H9 (cell line): Measurements from ENCODE around the gene DPYD. TPM values are rescaled to one million over a fixed set of nuclear protein-coding genes. Genes with fewer than 3 reads are reported as not detected.

Experiments used
- DNase-seq: peaks from one replicate; pipeline ENCODE4 v3.0.0-alpha.2; 2017
- H2AFZ ChIP-seq: one replicate; pipeline ENCODE4 v1.6.1; 2013; ENCODE audit warnings: mild to moderate bottlenecking, low read length, control low read depth, moderate library complexity
- H2AK5ac ChIP-seq: 2 replicates; pipeline ENCODE4 v1.6.1; 2013; ENCODE audit warnings: low read length, control low read depth, mixed read lengths; ENCODE audit not compliant: insufficient read length
- H2BK120ac ChIP-seq: one replicate; pipeline ENCODE4 v1.6.1; 2013; ENCODE audit warnings: low read depth, mild to moderate bottlenecking, low read length, control low read depth, inconsistent platforms; ENCODE audit not compliant: poor library complexity, severe bottlenecking
- H2BK12ac ChIP-seq: 2 replicates; pipeline ENCODE4 v1.6.1; 2013; ENCODE audit warnings: low read length, control low read depth, mixed read lengths, low read depth; ENCODE audit not compliant: insufficient read length
- H2BK15ac ChIP-seq: 2 replicates; pipeline ENCODE4 v1.6.1; 2013; ENCODE audit warnings: low read depth, low read length, control low read depth
- H2BK20ac ChIP-seq: one replicate; pipeline ENCODE4 v1.6.1; 2013; ENCODE audit warnings: low read depth, mild to moderate bottlenecking, low read length, control low read depth, inconsistent platforms; ENCODE audit not compliant: poor library complexity, severe bottlenecking
- H2BK5ac ChIP-seq: 2 replicates; pipeline ENCODE4 v1.6.1; 2013; ENCODE audit warnings: low read length, control low read depth, mixed read lengths; ENCODE audit not compliant: insufficient read length
- H3K14ac ChIP-seq: 2 replicates; pipeline ENCODE4 v1.6.1; 2013; ENCODE audit warnings: low read length, control low read depth; ENCODE audit not compliant: insufficient read depth
- H3K18ac ChIP-seq: 2 replicates; pipeline ENCODE4 v1.6.1; 2013; ENCODE audit warnings: low read depth, mild to moderate bottlenecking, mixed read lengths, low read length, control low read depth; ENCODE audit not compliant: insufficient read length
- H3K23ac ChIP-seq: 2 replicates; pipeline ENCODE4 v1.6.1; 2013; ENCODE audit warnings: low read length, control low read depth, mixed read lengths, low read depth; ENCODE audit not compliant: insufficient read length
- H3K23me2 ChIP-seq: 2 replicates; pipeline ENCODE4 v1.6.1; 2013; ENCODE audit warnings: low read depth, mild to moderate bottlenecking, mixed read lengths, low read length, control low read depth; ENCODE audit not compliant: insufficient read length, poor library complexity, severe bottlenecking
- H3K27ac ChIP-seq: 2 replicates; pipeline ENCODE4 v1.5.1; 2013; ENCODE audit warnings: low read length, control low read depth, mixed read lengths, low read depth; ENCODE audit not compliant: insufficient read length
- H3K27me3 ChIP-seq: 2 replicates; pipeline ENCODE4 v1.6.1; 2013; ENCODE audit warnings: low read length, control low read depth, inconsistent platforms; ENCODE audit not compliant: insufficient read depth
- H3K4ac ChIP-seq: 2 replicates; pipeline ENCODE4 v1.6.1; 2013; ENCODE audit warnings: low read depth, mild to moderate bottlenecking, control low read depth, inconsistent platforms, low read length, moderate library complexity
- H3K4me1 ChIP-seq: 2 replicates; pipeline ENCODE4 v1.6.1; 2013; ENCODE audit warnings: low read length, control low read depth, inconsistent platforms; ENCODE audit not compliant: insufficient read depth
- H3K4me2 ChIP-seq: 2 replicates; pipeline ENCODE4 v1.6.1; 2013; ENCODE audit warnings: low read length, control low read depth, mixed read lengths; ENCODE audit not compliant: insufficient read length, insufficient read depth
- H3K56ac ChIP-seq: 2 replicates; pipeline ENCODE4 v1.6.1; 2013; ENCODE audit warnings: low read depth, mild to moderate bottlenecking, mixed read lengths, low read length, control low read depth; ENCODE audit not compliant: insufficient read length
- H3K79me1 ChIP-seq: 2 replicates; pipeline ENCODE4 v1.6.1; 2013; ENCODE audit warnings: low read depth, mild to moderate bottlenecking, moderate library complexity, low read length, control low read depth, inconsistent platforms; ENCODE audit not compliant: insufficient read depth, poor library complexity, severe bottlenecking
- H3K79me2 ChIP-seq: 2 replicates; pipeline ENCODE4 v1.6.1; 2013; ENCODE audit warnings: low read length, control low read depth, inconsistent platforms; ENCODE audit not compliant: insufficient read depth
- H3K9ac ChIP-seq: 2 replicates; pipeline ENCODE4 v1.6.1; 2013; ENCODE audit warnings: low read length, control low read depth, mixed read lengths; ENCODE audit not compliant: insufficient read length; ENCODE audit errors: extremely low read depth
- H3K9me3 ChIP-seq: one replicate; pipeline ENCODE4 v1.6.1; 2013; ENCODE audit warnings: low read depth, low read length, inconsistent platforms; ENCODE audit not compliant: control insufficient read depth
- H3T11ph ChIP-seq: one replicate; pipeline ENCODE4 v1.6.1; 2013; ENCODE audit warnings: mild to moderate bottlenecking, low read length, control low read depth, inconsistent platforms
- H4K20me1 ChIP-seq: one replicate; pipeline ENCODE4 v1.6.1; 2013; ENCODE audit not compliant: control insufficient read depth, insufficient read length, insufficient read depth
- H4K5ac ChIP-seq: 2 replicates; pipeline ENCODE4 v1.6.1; 2013; ENCODE audit warnings: low read depth, mild to moderate bottlenecking, mixed read lengths, low read length, control low read depth; ENCODE audit not compliant: insufficient read length
- H4K8ac ChIP-seq: replicated peaks from 2 replicates; pipeline ENCODE4 v1.6.1; 2013; ENCODE audit warnings: low read length, control low read depth, mixed read lengths, low read depth; ENCODE audit not compliant: insufficient read length
- H4K91ac ChIP-seq: 2 replicates; pipeline ENCODE4 v1.6.1; 2013; ENCODE audit warnings: low read depth, mild to moderate bottlenecking, moderate library complexity, mixed read lengths, low read length, control low read depth; ENCODE audit not compliant: insufficient read length
- H3K27ac Mint-ChIP-seq, 3 experiments: 2 replicates in 2 of 3; 3 replicates in 1 of 3; pipeline ENCODE4 v1.8.0; 2020 to 2021; ENCODE audit warnings: mixed read lengths in 3 of 3, mild to moderate bottlenecking in 1 of 3, moderate library complexity in 1 of 3
- H3K27me3 Mint-ChIP-seq: 2 replicates; pipeline ENCODE4 v1.8.0; 2021; ENCODE audit warnings: low read depth, mild to moderate bottlenecking, moderate library complexity, mixed read lengths
- H3K36me3 Mint-ChIP-seq, 3 experiments: 2 replicates in 2 of 3; 3 replicates in 1 of 3; pipeline ENCODE4 v1.8.0; 2020 to 2021; ENCODE audit warnings: low read depth in 3 of 3, mixed read lengths in 3 of 3; ENCODE audit not compliant: insufficient read depth in 1 of 3
- H3K4me1 Mint-ChIP-seq, 2 experiments: 2 replicates each; pipeline ENCODE4 v1.8.0; 2020; ENCODE audit warnings: mixed read lengths in 2 of 2
- H3K4me3 Mint-ChIP-seq, 2 experiments: 2 replicates in 1 of 2; 3 replicates in 1 of 2; pipeline ENCODE4 v1.8.0; 2020 to 2021; ENCODE audit warnings: mild to moderate bottlenecking in 2 of 2, mixed read lengths in 2 of 2, moderate library complexity in 1 of 2
- H3K9me3 Mint-ChIP-seq, 2 experiments: 2 replicates in 1 of 2; 3 replicates in 1 of 2; pipeline ENCODE4 v1.8.0; 2020; ENCODE audit warnings: mild to moderate bottlenecking in 2 of 2, mixed read lengths in 2 of 2, moderate library complexity in 1 of 2
- CTCF ChIP-seq: fragments of 200-600 bp; sonication (generic); conservative IDR thresholded peaks from 3 replicates; pipeline ENCODE4 v1.8.0; 2021; ENCODE audit warnings: antibody characterized with exemption, mild to moderate bottlenecking
- WGBS: extraction: QIAGEN DNeasy Blood & Tissue Kit; methylation state at CpG from one replicate; pipeline ENCODE4 v1.1.7; 2013; ENCODE audit warnings: missing lambda C conversion rate, low lambda C conversion rate, mixed read lengths; ENCODE audit not compliant: insufficient read length; ENCODE audit errors: extremely low coverage; 5-methylcytosine and 5-hydroxymethylcytosine counted together
- total RNA-seq: library from RNA; stranded (reverse); gene quantifications from 2 replicates; pipeline ENCODE4 v1.2.1, GENCODE V29; 2021

The DPYD gene
- total RNA-seq, 1 experiment from 2014 or later: 0.37 TPM

- Histone ChIP-seq H2AK5ac (no peak overlapping the region), H3K27ac (no peak overlapping the region), H2BK12ac (no peak overlapping the region), H3K56ac (no peak overlapping the region), H3K9ac (no peak overlapping the region), H3K79me1 (no peaks in the 10 kb centered on the region), H3T11ph (no peak overlapping the region), H3K14ac (no peak overlapping the region), H2BK15ac (no peak overlapping the region), H3K4ac (no peak overlapping the region), H2BK5ac (no peak overlapping the region), H4K20me1 (no peaks in the 10 kb centered on the region), H3K27me3 (no peaks in the 10 kb centered on the region), H3K4me1 (no peaks in the 10 kb centered on the region), H2BK20ac (no peak overlapping the region), H3K23me2 (no peaks in the 10 kb centered on the region), H3K18ac (no peak overlapping the region), H3K4me2 (no peak overlapping the region), H2AFZ (no peak overlapping the region), H3K9me3 (no peaks in the 10 kb centered on the region), H4K8ac (no peak overlapping the region), H4K91ac (no peak overlapping the region), H4K5ac (no peak overlapping the region), H3K23ac (no peak overlapping the region), H2BK120ac (no peak overlapping the region), H3K79me2 (no peaks in the 10 kb centered on the region)
- TF ChIP-seq CTCF: no peak
- no peaks in the 10 kb centered on the region for H3K27me3 Mint-ChIP-seq
- H3K4me3 Mint-ChIP-seq: no peak overlapping the region
- WGBS: no CpG with 5 or more reads among the region's 1 CpG
- H3K4me1 Mint-ChIP-seq: no peaks in the 10 kb centered on the region
- H3K27ac Mint-ChIP-seq: no peak overlapping the region
- H3K9me3 Mint-ChIP-seq: peaks cover 2 to 5% of the 10 kb centered on the region in 2 experiments; a peak in 3 of 5 replicates
- no peaks in the 10 kb centered on the region for H3K36me3 Mint-ChIP-seq
- no peak for DNase-seq
Observed at GRCh38 chr1:97164276-97164639, 756.6 kb downstream of the DPYD start.
